Fibroblast of the aortic adventitia (primary cell): ENCODE measurements around the gene SLC24A3. TPM values are rescaled to one million over a fixed set of nuclear protein-coding genes. Genes with fewer than 3 reads are reported as not detected.

ENCODE experiments used
- DNase-seq: peaks from one replicate; pipeline ENCODE4 v3.0.0-alpha.2; 2010; ENCODE audit warnings: low read depth
- H3K4me3 ChIP-seq: 2 replicates; pipeline ENCODE4 v1.5.1; 2011; ENCODE audit warnings: low read depth, mild to moderate bottlenecking, control low read depth, low read length, moderate library complexity
- CTCF ChIP-seq: IDR thresholded peaks from 2 replicates; pipeline ENCODE4 v1.5.1; 2011; ENCODE audit warnings: mild to moderate bottlenecking, low read length, control low read depth, inconsistent platforms; ENCODE audit not compliant: insufficient read depth
- total RNA-seq: library from RNA; depleted of rRNA; stranded (reverse); fragments of >200 nt; gene quantifications from 2 replicates; pipeline ENCODE4 v1.2.3, GENCODE V29; 2012; ENCODE audit warnings: low replicate concordance

The SLC24A3 gene
- total RNA-seq, 1 donor = not detected

GRCh38 chr20:19723813-19724430 lies 511.5 kb downstream of the SLC24A3 start:
- H3K4me3 ChIP-seq = no peak overlapping the region
- TF ChIP-seq CTCF = no peak
- DNase-seq = no peak

- TF ChIP-seq CTCF = no peak
- no peak for DNase-seq
- no peak overlapping the region for H3K4me3 ChIP-seq
These were observed 512.9 kb downstream of the SLC24A3 start for GRCh38 chr20:19725373-19725772.

- no peak overlapping the region for H3K4me3 ChIP-seq
- no peak for TF ChIP-seq CTCF
- peak; percentile 66 for DNase-seq
These were observed 513.5 kb downstream of the SLC24A3 start for GRCh38 chr20:19725814-19726525.

- no peak for DNase-seq
- H3K4me3 ChIP-seq = no peak overlapping the region
- TF ChIP-seq CTCF = no peak
These were observed 514.9 kb downstream of the SLC24A3 start for GRCh38 chr20:19727251-19727847.

- H3K4me3 ChIP-seq = no peak overlapping the region
- DNase-seq = no peak
- TF ChIP-seq CTCF = no peak
These were observed 517.2 kb downstream of the SLC24A3 start for GRCh38 chr20:19729672-19730071.

- no peak for TF ChIP-seq CTCF
- no peak for DNase-seq
- H3K4me3 ChIP-seq = no peak overlapping the region
These were observed 518.3 kb downstream of the SLC24A3 start for GRCh38 chr20:19730706-19731105.
